Stimulated activated CD8-positive, alpha-beta memory T cell treated with anti-CD3 and anti-CD28 coated beads, Interleukin-4, amount 100 ng/mL, for 1 hour (primary cell): ENCODE data around the gene THSD4.
"Not testable (repeated sequence)": the region's sequence is repeated elsewhere in the genome, so short reads cannot be mapped to it uniquely, and the experiment has no call there.

ENCODE experiments used
- DNase-seq, 2 donors: peaks; one replicate each; pipeline ENCODE4 v3.0.0-alpha.2; 2020; ENCODE audit warnings: low read depth in 2 of 2, low spot score in 1 of 2

THSD4 gene

DNA sequence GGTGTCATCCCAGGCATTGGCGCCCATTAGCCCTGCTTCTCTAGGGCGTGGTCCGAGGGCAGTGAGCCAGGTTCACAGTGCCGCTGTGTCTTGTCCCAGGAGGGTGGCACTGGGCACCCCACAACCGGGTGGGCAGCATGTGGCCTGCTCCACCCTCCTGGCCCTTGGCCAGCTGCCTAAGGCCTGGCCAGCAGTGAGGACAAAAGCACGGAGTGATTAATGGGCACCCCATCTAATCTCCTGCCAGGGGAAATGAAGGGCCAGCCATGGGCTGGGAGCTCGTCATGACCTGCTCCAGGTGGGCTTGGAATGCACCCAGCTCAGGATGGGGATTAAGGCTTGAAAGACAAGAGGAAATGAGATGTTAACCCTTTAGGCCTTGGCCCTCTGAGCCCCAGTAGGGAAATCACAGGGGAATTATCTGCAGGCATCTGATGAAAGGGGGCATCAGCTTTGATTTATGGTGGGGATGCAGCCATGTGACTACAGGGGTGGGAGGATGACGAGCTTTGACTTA lies 5.2 kb downstream of the THSD4 start:
- DNase-seq = no peak

DNA sequence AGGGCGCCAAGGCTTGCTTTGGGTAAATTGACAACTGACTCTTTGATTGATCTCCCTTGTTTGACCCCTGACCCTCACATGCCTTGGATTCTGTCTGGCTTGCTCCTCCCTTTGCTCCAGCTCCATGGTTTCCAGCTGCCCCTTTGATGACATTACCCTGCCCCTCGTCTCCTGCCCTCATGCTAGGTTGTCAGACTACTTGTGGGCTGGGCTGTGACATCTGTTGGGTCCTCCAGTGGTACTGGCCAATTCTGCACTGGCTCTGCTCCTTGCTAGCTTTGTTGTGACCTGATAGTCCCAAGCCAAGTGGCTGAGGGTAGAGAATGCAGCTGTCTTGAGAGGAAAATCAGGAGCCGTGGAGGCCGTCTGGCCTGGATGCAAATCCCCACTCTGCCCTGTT lies 6.2 kb downstream of the THSD4 start:
- DNase-seq = no peak

DNA sequence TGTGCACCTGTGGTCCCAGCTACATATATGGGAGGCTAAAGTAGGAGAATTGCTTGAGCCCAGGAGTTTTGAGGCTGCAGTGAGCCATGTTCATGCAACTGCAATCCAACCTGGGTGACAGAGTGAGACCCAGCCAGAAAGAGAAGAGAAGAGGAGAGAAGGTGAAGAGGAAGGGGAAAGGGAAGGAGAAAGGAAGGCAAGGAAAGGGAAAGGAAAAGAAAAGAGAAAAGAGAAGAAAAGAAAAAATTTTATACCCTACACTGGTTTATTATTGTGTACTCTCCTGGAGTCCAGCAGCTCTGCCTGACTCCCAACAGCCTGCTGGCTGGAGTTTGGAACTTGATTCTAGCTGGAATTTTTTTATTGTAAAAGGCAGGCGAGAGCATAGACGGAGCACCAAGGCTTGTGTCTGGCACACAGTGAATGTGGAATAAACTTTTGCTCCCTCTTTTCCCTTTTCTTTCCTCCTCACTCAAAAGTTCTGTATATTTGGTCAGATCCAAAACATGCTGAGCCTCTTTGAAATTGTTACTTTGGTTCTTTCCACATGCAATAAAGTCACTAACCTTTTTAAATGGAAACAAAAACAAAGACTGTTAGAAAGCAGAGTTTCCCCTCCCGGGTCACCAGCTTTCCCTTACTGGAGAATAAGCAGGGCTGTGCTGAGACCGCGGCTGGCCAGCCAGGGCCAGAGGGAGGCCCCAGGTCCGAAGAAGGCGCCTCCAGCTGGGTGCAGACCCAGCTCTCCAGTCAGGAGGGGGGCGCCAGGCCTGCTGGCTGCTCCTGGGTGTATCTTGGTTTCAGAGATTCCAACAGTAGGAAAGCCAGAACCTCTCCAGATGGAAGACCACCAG lies 9.9 kb downstream of the THSD4 start:
- DNase-seq = no peak

DNA sequence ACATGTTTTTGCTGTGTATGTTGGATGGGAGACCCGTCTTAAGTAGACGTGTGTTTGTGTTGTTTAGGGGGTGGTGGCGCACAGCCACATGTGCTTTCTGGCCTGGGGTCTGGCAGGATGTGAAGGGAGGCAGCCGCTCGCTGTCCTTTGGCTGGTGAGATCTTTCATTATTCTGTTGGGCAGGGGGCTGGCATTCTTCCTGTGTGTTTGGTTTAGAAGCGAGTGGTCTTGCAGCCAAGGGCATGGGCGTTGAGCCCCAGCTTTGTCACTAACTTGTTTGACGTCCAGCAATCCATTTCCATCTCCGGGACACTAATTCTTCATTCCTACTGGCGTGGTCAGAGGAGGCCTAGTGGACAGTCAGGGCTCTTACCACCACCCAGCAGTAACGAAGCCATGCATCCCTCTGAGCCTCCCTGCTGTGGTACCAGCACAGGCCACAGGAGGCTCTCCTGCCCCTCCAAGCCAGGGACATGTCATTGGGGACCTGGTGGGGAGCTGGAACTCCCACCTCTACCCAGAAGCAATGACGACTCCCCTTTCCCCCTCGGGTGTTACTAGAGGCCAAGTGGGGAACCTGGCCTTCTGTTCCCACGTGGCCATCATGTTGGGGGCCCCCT lies 10.7 kb downstream of the THSD4 start:
- DNase-seq = no peak

DNA sequence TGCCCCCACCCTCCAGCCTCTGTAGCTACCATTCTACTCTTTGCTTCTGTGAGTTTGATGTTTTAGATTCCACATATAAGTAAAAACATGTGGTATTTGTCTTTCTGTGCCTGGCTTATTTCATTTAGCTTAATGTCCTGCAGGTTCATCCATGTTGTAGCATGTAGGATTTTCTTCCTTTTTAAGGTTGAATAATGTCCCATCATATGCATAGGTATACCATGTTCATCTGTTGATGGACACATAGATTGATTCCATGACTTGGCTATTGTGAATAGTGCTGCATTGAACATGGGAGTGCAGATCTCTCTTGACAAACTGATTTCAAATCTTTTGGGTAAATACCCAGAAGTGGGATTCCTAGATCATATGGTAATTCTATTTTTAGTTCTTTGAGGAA lies 11.8 kb downstream of the THSD4 start:
- DNase-seq = no peak

DNA sequence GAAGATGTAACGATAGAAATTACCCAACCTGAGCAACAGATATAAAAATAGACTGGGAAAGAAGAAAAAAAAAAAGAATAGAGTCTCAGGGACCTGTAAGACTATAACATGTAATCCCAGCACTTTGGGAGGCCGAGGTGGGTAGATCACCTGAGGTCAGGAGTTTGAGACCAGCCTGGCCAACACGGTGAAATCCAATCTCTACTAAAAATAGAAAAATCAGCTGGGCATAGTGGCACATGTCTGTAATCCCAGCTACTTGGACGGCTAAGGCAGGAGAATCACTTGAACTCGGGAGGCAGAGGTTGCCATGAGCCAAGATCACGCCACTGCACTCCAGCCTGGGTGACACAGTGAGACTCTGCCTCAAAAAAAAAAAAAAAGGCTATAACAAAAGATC lies 12.9 kb downstream of the THSD4 start:
- DNase-seq = not testable (repeated sequence)

DNA sequence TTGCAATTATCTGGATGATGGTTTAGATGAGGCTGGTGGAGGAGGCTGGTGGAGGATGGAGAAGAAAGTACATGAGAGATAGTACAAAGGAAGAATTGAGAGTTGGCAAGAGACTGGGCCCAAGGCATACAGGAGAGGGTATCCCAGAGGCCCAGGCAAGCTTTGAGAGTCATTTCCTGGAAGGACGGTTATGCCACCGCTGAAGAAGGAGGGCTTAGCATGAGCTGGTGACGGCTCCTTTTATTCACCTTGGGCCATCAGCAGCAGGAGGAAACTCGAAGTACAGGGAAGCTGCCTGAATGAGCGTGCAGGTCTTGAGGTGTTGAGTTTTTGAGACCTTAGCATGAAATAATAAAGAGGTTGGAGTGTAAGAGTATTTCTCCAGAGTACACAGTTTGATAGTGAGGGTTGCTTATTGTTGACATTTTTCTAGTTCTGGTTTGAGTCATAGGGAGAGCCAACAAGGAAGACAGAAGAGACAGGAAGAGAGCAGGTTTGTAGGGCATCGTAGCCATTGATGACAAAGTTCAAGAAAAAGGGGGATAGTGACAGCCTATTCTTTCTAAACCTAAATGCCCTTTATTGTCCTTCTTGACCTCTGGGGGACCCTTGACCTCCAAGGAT lies 13.8 kb downstream of the THSD4 start:
- DNase-seq = no peak

DNA sequence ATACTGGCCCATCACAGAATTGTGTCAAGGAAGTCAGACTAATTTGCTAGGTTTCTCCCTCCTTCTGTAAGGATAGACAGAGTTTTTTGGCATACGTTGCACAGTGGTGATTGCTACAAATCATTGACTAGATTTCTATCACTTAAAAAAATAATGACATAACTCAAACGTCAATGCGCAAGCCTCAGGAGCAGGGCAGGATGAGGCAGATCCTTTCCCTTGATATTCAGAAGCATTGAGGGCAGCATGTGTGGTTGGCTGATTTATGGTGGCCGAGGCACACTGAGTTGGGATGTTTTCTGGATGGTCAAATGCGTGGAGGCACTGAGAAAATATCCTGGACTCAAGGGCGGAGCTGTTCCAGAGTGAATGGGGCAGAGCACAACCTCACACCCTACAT lies 14.4 kb downstream of the THSD4 start:
- no peak for DNase-seq

DNA sequence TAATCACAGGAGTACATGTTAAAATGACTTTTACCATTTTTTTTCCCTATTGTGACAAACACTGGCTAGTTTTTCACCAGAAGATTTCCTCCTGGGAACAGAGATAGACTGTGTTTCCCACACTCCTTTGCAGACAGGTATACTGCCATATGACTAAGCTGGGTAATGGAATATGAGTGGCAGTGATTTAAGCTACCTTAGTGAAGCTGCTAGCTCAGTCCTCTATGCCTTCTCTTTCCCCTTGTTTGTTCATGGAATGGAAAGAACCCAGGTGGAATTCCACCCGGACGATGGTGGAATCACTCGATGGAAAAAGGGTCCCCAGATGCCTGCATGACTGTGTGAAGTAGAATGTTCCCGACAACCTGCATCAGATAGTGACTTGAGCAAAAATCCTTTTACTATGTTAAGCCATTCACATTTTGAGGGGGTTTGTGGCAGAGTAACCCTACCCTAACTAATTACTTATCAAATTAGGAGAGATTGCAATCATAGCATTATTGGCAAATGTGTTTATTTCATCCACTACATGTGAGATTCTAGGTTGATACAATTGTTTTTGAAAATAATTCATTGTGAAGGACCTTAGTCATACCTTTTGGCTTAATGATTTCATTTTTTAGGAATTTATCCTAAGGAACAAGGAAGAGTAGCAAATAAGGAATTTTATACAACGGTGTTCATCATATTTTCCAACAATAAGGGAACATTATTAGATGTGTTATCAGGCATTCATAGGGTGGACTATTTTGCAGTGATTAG lies 16.5 kb downstream of the THSD4 start:
- no peak for DNase-seq

DNA sequence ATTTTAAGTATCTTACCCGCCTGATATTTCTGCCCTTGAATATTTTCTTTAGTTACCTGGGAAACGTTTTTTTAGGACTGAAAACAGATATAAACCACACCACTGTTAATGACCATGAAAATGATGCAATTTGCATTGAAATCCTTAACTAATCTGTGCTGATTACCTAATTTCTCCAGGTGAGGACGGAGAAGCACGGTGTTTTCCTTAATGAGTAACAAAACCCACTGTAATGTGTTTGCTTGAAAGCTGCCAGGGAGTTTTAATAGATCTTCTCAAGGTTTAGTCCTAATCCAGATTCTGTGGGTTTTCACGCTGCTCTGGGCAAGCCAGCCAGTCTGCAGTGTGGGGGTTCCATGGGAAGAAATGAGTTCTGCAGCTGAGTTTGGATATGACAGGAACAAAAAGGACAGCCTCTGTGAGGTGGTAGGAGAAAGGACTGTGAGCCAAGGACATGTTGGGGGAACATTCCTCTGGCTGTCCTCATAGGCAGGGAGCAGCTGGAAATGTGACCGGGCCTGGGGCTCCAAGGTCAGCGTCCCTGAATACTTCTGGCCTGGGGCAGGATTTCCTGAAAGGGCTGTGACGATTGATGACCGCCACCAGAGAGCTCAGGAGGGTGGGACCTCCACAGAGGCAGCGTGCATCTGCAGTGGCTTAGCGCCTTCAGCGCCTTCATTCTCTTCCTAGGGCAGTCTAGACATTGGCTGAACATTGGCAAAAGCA lies 18.6 kb downstream of the THSD4 start:
- DNase-seq = no peak

DNA sequence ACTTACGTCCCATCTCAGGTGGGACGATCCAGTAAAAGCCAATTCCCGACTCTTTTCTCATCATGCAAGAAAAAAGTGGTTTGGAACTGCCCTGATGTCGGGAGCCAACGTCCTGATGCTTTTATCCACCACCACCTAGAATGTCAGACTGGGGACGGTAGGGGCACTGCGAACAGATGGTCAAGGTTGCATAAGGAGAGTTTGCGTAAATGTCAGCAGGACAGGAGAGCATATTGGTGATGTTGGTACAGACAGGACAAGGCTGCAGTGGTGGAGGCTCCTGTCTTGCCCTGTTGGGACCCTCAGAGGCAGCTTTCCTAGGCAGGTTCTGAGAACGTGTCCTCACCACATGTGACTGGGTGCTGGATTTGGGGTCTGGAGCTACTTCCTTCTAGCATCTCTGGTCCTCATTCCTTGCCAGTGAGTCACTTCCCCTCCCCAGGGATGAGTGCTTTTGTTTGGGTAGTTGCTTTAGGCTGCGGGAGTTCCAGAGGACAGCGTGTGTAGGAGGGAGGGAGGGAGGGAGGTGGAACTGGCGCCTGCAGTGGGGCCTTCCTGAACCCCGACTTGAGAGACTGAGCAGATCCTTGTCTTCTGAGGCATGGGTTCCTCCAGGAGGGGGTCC lies 21.0 kb downstream of the THSD4 start:
- no peak for DNase-seq

DNA sequence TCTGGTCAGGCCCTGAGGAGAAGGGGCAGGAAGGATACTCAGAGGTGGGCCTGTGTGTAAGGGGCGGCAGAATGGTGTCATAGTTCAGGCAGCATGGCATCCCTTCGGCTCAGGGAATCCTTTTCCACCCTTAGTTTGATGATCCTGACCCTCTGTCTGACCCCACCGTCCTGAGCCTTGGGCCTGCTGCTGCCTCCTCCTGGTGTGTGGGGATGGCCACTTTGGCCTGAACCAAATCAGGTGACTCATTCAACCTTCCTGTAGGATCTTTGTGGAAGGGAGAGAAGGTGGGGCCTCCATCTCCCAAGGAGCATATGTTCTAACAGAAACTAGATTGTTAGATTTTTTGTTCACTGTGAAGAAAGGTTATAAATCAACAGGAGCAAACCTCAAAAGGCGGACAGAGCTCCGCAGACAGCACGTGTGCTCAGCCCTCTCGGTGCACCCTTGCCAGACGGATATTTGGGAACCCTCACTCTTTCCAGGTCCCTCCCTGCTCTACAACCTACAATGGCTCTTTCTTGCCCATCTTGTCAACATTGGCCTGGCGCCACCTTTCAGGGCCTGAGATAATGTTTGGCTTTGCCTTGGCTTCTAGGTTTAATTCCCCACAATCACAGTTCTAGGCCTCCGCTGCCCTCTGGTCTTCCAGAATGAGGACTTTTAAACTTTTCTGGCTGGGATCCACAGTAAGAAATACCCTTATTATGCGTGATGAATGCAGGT lies 21.7 kb downstream of the THSD4 start:
- no peak for DNase-seq

DNA sequence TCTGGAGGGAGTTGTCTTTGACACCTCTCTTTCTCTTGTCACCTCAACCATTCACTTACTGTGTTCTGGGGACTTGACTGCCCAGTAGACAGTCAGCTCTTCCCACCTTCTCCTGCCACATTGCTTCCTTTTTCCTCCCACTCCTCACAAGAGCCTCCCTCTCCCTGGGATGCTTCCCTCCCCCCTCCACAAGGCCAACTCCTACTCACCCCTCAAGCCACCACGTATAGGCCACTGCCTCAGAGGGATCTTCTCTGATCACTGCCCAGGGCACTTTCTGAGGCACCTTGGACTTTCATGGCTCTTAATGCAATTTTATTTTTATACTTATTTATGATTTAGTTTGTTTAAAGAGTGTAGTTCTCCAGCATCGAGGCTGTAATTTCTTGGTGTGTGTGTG lies 23.2 kb downstream of the THSD4 start:
- DNase-seq = no peak

DNA sequence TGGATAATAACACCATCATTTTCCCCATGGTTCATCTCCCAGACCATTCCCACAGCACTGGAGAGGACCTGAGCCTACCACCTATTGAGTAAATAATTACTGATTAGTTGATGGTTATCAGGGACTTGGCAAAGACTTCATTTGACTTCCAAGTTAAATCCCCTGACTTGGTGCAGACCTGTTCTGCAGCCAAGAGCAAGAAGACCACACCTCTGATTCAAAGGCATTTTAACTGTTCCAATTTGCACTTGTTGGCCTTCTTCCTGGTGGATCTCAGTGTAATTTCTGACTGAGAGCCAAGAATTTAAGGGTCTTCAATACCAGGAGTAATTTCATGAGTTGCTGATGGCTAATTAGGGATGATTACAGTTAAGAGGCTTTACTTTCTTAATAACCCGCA lies 24.0 kb downstream of the THSD4 start:
- no peak for DNase-seq

DNA sequence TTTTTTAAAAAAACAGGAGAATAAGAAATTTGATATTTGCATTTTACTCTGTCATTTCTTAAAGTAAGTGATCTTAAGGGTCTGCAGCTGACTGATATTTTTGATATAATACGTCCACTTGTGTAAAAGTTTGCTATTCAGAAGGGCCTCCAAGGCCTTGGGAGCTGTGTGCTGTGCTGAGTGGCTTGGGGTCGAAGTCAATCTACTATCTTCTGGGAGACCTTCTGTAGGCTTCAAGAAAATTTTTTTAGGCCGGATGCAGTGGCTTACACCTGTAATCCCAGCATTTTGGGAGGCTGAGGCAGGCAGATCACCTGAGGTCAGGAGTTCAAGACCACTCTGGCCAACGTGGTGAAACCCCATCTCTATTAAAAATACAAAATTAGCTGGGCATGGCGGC lies 26.3 kb downstream of the THSD4 start:
- DNase-seq = no peak

DNA sequence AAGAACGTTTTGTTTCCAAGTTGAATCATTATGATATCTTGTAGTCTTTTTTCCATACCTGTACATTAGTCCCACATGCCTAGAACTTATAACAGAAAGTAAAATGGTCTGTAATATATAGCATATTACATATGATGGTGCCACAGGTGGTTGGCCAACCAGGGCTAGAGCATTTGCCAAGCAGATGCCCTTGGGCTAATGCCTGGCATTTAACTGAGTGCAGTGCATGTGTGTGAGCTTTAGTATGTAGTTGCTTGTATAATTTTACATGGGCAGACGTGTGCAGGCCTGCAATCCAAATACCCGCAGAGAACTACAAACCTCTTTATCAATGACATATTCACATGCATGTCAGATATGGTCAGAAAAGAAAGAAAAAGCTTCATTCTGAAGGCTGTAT lies 27.5 kb downstream of the THSD4 start:
- no peak for DNase-seq

DNA sequence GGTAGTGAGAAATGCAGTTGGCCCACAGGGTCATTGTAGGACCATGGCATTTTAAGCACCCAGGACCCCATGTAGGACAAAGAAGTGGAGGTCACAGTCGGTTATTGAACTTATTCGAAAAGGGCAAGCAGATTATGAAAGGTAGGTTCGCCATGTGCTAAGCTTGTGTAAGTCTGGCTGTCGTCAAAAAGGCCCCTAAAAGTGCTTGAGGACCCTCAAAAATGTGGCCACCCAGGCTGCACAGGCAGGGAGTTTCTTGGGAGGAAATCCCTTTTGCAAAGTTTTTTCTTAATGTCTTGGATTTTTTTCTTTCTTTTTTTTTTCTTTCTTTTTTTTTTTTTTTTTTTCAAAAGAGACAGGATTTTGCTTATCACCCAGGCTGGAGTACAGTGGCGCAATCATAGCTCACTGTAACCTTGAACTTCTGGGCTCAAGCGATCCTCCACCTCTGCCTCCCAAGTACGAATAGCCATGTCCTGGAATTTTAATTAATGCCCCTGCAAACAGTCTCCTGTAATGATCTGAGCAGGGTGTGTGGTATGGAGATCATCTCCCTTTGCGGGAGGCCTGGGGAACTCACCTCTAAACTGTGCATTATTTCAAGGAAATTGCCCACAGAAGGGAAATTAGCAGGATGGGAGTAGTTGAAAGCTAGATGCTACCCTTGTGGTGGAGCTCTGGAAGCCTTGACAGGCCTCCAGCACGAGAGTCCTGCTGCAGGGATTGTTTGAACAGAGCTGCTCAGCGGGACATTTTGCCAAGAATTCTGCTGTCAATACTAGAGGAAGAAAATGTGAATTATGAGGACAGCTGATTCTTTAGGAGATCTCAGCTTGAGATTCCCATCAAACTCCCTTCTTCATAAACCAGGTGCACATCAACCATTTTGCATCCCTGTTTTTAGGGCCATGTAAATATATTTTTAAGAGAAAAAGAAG lies 28.4 kb downstream of the THSD4 start:
- DNase-seq = no peak

DNA sequence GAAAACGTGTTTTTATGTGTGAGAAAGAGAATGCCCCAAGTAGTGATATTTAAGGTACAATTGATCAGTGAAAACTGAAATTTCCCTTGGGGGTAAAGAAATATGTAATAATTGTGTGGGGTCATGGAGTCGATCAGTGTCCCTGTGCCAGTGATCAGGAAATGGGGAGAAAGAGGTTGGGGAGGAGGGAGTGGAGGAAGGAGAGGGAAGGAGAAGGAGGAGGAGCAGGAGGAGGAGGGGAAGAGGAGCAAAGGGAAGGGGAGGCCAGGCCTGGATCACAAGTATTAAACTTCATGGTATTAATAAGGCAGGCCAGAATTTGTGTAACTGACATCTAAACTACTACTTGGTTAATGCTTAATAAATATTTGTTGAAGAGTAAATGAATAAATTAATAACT lies 30.4 kb downstream of the THSD4 start:
- DNase-seq = no peak

DNA sequence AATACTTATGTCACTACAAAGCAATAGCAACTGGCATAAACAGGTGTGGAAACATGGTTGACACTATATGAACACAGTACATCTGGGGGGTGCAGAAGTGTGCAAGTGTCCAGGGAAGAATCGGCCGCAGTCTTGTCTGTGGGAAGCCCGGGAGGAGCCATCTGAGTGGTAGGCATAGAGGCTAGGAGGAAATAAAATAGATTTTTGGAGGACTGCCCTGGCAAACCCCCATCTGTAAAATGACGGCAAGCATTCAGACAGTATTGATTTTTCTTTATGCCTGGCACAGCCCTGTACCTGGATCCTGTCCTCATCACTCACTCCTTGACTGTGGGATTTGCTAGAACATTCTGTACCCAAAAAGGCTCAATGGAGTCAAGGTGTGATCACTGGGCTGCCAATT lies 31.3 kb downstream of the THSD4 start:
- DNase-seq = no peak
